ENCODE results near the gene ADARB1. TPM values are rescaled to one million over a fixed set of nuclear protein-coding genes. Genes with fewer than 3 reads are reported as not detected.

ADARB1 gene
- total RNA-seq, 1 donor from 2014 or later: 15.9 TPM

GRCh38 chr21:45149021-45149420 is 74.6 kb downstream of the ADARB1 start:
- DNase-seq (ENCODE audit: low read depth in 2 of 2): no peak

GRCh38 chr21:45150638-45151131 is 76.3 kb downstream of the ADARB1 start:
- DNase-seq (ENCODE audit: low read depth in 2 of 2): no peak

- peak in 1 of 2 donors; percentile 19 for DNase-seq (ENCODE audit: low read depth in 2 of 2)
Observed at GRCh38 chr21:45151445-45152160, 77.2 kb downstream of the ADARB1 start.

GRCh38 chr21:45152265-45152746 is 77.9 kb downstream of the ADARB1 start:
- DNase-seq (ENCODE audit: low read depth in 2 of 2): peak; percentile 57 to 71

GRCh38 chr21:45153358-45154318 is 79.3 kb downstream of the ADARB1 start:
- no peak for DNase-seq (ENCODE audit: low read depth in 2 of 2)

- DNase-seq (ENCODE audit: low read depth in 2 of 2): peak in 1 of 2 donors; percentile 35
Observed at GRCh38 chr21:45154511-45155508, 80.4 kb downstream of the ADARB1 start.

GRCh38 chr21:45155910-45156309 is 81.5 kb downstream of the ADARB1 start:
- DNase-seq (ENCODE audit: low read depth in 2 of 2): no peak

- DNase-seq (ENCODE audit: low read depth in 2 of 2): no peak
Observed at GRCh38 chr21:45156459-45156858, 82.1 kb downstream of the ADARB1 start.

GRCh38 chr21:45157932-45158331 is 83.6 kb downstream of the ADARB1 start:
- no peak for DNase-seq (ENCODE audit: low read depth in 2 of 2)

GRCh38 chr21:45158491-45159423 is 84.4 kb downstream of the ADARB1 start:
- no peak for DNase-seq (ENCODE audit: low read depth in 2 of 2)

GRCh38 chr21:45160198-45160597 is 85.8 kb downstream of the ADARB1 start:
- DNase-seq (ENCODE audit: low read depth in 2 of 2): no peak

- no peak for DNase-seq (ENCODE audit: low read depth in 2 of 2)
Observed at GRCh38 chr21:45161038-45161945, 86.9 kb downstream of the ADARB1 start.

- DNase-seq (ENCODE audit: low read depth in 2 of 2): no peak
Observed at GRCh38 chr21:45162115-45162514, 87.7 kb downstream of the ADARB1 start.

GRCh38 chr21:45162809-45163208 is 88.4 kb downstream of the ADARB1 start:
- no peak for DNase-seq (ENCODE audit: low read depth in 2 of 2)

GRCh38 chr21:45163413-45164123 is 89.2 kb downstream of the ADARB1 start:
- no peak for DNase-seq (ENCODE audit: low read depth in 2 of 2)

GRCh38 chr21:45164124-45164511 is 89.7 kb downstream of the ADARB1 start:
- DNase-seq (ENCODE audit: low read depth in 2 of 2): no peak

GRCh38 chr21:45164838-45165237 is 90.5 kb downstream of the ADARB1 start:
- DNase-seq (ENCODE audit: low read depth in 2 of 2): no peak

- no peak for DNase-seq (ENCODE audit: low read depth in 2 of 2)
Observed at GRCh38 chr21:45166931-45167330, 92.6 kb downstream of the ADARB1 start.

All from dermis microvascular lymphatic vessel endothelial cell (primary cell).